ENCODE measurements around the gene ASTN2. TPM values are rescaled to one million over a fixed set of nuclear protein-coding genes. Genes with fewer than 3 reads are reported as not detected.

Gene ASTN2
- total and polyA plus RNA-seq, 10 of the 15 experiments (the other 5 are each of a cell fraction or from before 2014, with no cell fraction given), result 1.4 to 15.7 (median 7.0) TPM

DNA sequence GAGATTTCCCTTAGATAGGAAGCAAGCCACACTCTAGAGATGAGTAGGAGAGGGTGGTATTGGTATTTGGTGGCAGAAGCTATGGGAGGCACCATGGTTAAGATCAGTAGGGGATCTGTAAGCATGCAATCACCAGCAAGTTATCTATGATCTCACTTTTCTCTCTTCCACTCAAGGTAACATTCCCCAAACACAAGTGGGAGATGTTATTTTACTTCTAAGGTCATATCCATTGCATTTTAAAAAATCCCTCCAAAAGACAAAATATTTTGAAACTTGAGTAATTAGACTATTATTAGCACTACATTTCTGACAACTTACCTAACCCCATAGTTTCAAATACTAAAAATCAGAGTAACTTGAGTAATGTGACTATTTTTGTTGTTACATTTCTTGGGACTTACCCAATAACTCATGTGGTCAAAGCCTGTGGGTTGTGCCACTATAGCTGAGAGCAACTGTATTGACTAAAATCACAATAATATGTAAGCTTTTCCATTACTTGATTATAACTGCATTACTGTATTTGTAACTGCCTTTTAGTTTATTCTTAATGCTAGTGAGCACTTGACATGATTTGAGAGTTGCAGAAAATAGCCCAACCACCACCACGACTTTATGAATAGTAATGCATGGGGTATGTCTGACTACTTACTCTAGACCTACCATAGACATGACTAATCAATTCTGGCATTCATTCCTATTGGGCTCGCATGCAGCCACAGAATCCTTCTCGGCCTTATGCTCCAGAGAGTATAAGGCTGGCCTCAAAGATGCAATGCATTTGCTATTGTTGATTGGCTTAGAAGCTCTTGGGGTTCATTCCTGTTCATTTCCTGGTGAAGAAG, 463.0 kb downstream of the ASTN2 start (continued):
- TF ChIP-seq CUX1 (IDR thresholded peaks at IDR 0.05; ENCODE audit: insufficient replicate concordance, low read depth, low read length) (peak; percentile 76), MTA3 (IDR thresholded peaks at IDR 0.05; ENCODE audit: borderline replicate concordance, low read length) (peak; percentile 86; the same call in 1 of the 2 replicates), MEF2B (IDR thresholded peaks at IDR 0.05; ENCODE audit: partially characterized antibody, poor library complexity, severe bottlenecking) (peak; percentile 92), CBFB (IDR thresholded peaks at IDR 0.05; ENCODE audit: low read depth) (peak; percentile 97), YBX1 (IDR thresholded peaks at IDR 0.05) (no peak), SIN3A (IDR thresholded peaks at IDR 0.05; ENCODE audit: low read depth, low read length) (no peak), RELA (IDR thresholded peaks at IDR 0.05; ENCODE audit: borderline replicate concordance, partially characterized antibody) (no peak), ZBTB11 (CRISPR knock-in tag; IDR thresholded peaks at IDR 0.05) (no peak), TCF3 (IDR thresholded peaks at IDR 0.05; ENCODE audit: borderline replicate concordance, insufficient read depth, low read depth, low read length) (peak; percentile 49; the same call in 1 of the 2 replicates), CREM (IDR thresholded peaks at IDR 0.05; ENCODE audit: low read depth) (peak; percentile 83), NR2F1 (conservative IDR thresholded peaks at IDR 0.05) (peak; percentile 70), RFX5 (IDR thresholded peaks at IDR 0.05; ENCODE audit: low read depth, low read length) (no peak), HDAC2 (IDR thresholded peaks at IDR 0.05) (no peak), BCLAF1 (IDR thresholded peaks at IDR 0.05) (no peak), SP1 (IDR thresholded peaks at IDR 0.05; ENCODE audit: low read depth, low read length) (peak; percentile 20)
- TF ChIP-seq, protein P1, sequence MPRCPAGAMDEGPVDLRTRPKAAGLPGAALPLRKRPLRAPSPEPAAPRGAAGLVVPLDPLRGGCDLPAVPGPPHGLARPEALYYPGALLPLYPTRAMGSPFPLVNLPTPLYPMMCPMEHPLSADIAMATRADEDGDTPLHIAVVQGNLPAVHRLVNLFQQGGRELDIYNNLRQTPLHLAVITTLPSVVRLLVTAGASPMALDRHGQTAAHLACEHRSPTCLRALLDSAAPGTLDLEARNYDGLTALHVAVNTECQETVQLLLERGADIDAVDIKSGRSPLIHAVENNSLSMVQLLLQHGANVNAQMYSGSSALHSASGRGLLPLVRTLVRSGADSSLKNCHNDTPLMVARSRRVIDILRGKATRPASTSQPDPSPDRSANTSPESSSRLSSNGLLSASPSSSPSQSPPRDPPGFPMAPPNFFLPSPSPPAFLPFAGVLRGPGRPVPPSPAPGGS (IDR thresholded peaks at IDR 0.05; ENCODE audit: borderline replicate concordance, insufficient read depth, low read depth, low read length, poor library complexity, severe bottlenecking), result peak; percentile 95
